ENCODE results near the gene EIF2D.

Gene EIF2D

GRCh38 chr1:206656936-206657335, 44.7 kb upstream of the EIF2D start:
- TF ChIP-seq CTCF (conservative IDR thresholded peaks at IDR 0.05; ENCODE audit: low read depth): no peak
- H3K27ac ChIP-seq: no peak overlapping the region
- POLR2A ChIA-PET (ENCODE audit: low non-redundant PET): no interaction called here
- no peak for DNase-seq (ENCODE audit: low spot score)
- CTCF ChIA-PET: no interaction called here

GRCh38 chr1:206655471-206655882, 43.2 kb upstream of the EIF2D start:
- POLR2A ChIA-PET (ENCODE audit: low non-redundant PET): interaction anchor here (0.5 kb wide), 1 partner anchor 254 kb away, joined by 10 read pairs; no protein-coding TSS in a partner anchor
- no peak for DNase-seq (ENCODE audit: low spot score)
- H3K27ac ChIP-seq: no peak overlapping the region
- CTCF ChIA-PET: interaction anchor here (0.9 to 2.8 kb wide), 4 partner anchors 9 to 165 kb away, joined by 3 to 11 read pairs (median 5); partner anchors contain the start of gene DYRK3
- TF ChIP-seq CTCF (conservative IDR thresholded peaks at IDR 0.05; ENCODE audit: low read depth): no peak

DNA sequence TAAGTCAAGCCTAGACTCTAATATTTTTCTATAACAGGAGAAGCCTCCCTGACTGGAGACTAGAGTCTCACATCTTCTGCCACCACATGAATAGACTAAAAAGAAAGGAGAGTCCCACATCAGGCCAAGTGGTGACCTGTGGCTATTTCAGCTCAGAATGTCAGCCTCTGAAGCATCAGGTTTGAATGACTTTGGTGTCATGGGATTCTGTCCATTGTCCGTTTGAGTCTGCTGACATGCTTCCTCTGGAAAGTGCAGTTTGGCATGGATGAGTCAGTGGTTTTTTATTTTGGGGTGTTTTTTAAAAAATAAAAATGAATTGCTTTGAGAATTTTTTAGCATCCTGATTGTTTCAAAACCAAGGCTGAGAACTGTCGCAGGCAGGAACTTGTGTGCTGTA, 42.6 kb upstream of the EIF2D start:
- ChIA-PET POLR2A (ENCODE audit: low non-redundant PET) (no interaction called here), CTCF (interaction anchor here (0.9 to 2.8 kb wide), 4 partner anchors 9 to 165 kb away, joined by 3 to 11 read pairs (median 5); partner anchors contain the start of gene DYRK3)
- no peak for TF ChIP-seq CTCF (conservative IDR thresholded peaks at IDR 0.05; ENCODE audit: low read depth)
- DNase-seq (ENCODE audit: low spot score): no peak
- H3K27ac ChIP-seq: no peak overlapping the region

- DNase-seq (ENCODE audit: low spot score): no peak
- TF ChIP-seq CTCF (conservative IDR thresholded peaks at IDR 0.05; ENCODE audit: low read depth): no peak
- ChIA-PET CTCF (interaction anchor here (0.6 to 2.8 kb wide), 4 partner anchors 10 to 109 kb away, joined by 3 to 11 read pairs (median 4); no protein-coding TSS in a partner anchor), POLR2A (ENCODE audit: low non-redundant PET) (no interaction called here)
- H3K27ac ChIP-seq: no peak overlapping the region
Observed at GRCh38 chr1:206653715-206654459, 41.6 kb upstream of the EIF2D start.

GRCh38 chr1:206651958-206652890, 40.0 kb upstream of the EIF2D start:
- POLR2A ChIA-PET (ENCODE audit: low non-redundant PET): interaction anchor here (0.6 kb wide), 1 partner anchor 9 kb away, joined by 3 read pairs; no protein-coding TSS in a partner anchor
- DNase-seq (ENCODE audit: low spot score): no peak
- CTCF ChIA-PET: interaction anchor here (0.7 kb wide), 2 partner anchors 172 kb away, joined by 3 read pairs; no protein-coding TSS in a partner anchor
- no peak for TF ChIP-seq CTCF (conservative IDR thresholded peaks at IDR 0.05; ENCODE audit: low read depth)
- H3K27ac ChIP-seq: no peak overlapping the region

DNA sequence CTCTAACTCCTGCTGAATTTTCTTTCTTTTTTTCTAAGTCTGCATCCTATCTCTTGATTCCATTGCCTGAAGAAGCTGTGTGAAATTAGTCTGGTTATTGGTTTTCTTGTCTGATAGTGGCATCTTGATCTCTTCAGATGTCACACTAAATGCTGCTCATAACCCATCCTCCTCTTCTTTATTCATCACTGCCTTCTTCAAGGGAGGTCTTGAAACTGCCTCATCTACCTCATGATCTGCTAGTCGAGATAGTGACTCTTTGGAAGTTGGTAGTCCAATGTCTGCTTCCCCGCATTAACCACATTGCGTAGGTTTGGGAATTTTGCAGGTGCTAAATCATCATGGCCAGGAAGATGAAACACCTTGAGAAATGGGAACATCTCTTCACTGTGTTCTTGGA, 38.7 kb upstream of the EIF2D start:
- POLR2A ChIA-PET (ENCODE audit: low non-redundant PET): no interaction called here
- no peak for TF ChIP-seq CTCF (conservative IDR thresholded peaks at IDR 0.05; ENCODE audit: low read depth)
- CTCF ChIA-PET: interaction anchor here (4.3 kb wide), 1 partner anchor 13 kb away, joined by 32 read pairs; no protein-coding TSS in a partner anchor
- no peak for DNase-seq (ENCODE audit: low spot score)
- H3K27ac ChIP-seq: no peak overlapping the region
